HG03025 (cell line): ENCODE measurements around the gene HMGCLL1.

Experiments used
- ATAC-seq: cut with Tn5 transposase; IDR thresholded peaks from one replicate; pipeline ENCODE4 v1.9.1; 2021; ENCODE audit warnings: mild to moderate bottlenecking, moderate library complexity; ENCODE audit not compliant: unreplicated experiment, low FRiP score

Gene HMGCLL1

GRCh38 chr6:55578537-55579363 is at the start of gene HMGCLL1:
Gene HMGCLL1, minus strand, starts transcription at chr6:55579192. Its CDS starts 137 bp downstream, at chr6:55579055.
- ATAC-seq: no peak

DNA sequence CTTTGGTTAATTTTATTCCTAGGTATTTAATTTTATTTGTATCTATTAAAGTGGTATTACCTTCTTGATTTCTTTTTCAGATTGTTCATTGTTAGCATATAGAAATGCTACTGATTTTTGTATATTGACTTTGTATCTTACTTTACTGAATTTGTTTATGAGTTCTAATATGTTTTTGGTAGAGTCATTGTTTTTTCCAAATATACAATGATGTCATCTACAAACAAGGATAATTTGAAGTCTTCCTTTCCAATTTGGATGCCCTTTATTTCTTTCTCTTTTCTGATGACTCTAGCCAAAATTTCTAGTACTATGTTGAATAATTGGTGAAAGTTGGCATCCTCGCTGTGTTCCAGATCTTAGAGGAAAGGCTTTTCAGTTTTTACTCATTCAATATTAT is 43.0 kb upstream of the HMGCLL1 start:
- no peak for ATAC-seq

GRCh38 chr6:55621244-55621643 is 42.3 kb upstream of the HMGCLL1 start:
- ATAC-seq: no peak

GRCh38 chr6:55617272-55617671 is 38.3 kb upstream of the HMGCLL1 start:
- ATAC-seq: no peak

GRCh38 chr6:55604021-55604420 is 25.0 kb upstream of the HMGCLL1 start:
- no peak for ATAC-seq

DNA sequence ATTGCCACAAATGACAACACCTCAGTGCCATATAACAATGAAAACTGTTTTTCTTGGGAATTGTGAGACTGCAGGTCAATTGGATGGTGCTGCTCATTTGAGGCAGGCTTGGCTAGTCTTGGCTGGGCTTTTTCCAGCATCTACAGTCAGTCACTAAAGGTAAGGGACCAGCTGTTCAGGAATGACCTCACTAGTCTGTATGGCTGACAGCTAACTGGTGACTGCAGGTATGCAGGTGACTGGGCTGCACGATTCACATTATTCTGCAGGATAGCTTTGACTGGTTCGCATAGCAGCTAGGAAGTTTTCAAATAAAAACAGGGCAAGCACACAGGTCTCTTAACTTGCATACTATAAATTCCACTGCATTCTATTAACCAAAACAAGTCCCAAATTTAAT is 22.1 kb upstream of the HMGCLL1 start:
- ATAC-seq: no peak

DNA sequence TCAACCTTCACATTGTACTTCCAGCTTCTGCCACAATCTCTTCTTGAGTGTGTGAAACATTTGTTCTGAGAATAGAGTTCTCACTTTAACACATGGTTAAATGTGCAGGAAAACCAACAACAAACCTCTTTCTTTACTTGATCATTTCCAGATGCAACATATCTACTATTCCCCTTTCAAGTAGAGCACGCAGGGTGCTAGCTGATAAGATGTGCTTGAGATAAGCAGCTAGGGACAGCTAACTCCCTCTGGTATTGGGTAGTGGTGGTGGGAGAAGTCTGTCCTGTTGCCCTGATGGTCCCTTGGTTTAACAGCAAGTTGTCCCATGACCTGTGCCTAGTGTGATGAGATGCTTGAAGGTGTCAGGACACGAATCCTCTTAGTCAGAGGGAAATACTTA is 15.4 kb upstream of the HMGCLL1 start:
- ATAC-seq: no peak

- no peak for ATAC-seq
Measured at GRCh38 chr6:55584654-55585354, 5.8 kb upstream of the HMGCLL1 start.

DNA sequence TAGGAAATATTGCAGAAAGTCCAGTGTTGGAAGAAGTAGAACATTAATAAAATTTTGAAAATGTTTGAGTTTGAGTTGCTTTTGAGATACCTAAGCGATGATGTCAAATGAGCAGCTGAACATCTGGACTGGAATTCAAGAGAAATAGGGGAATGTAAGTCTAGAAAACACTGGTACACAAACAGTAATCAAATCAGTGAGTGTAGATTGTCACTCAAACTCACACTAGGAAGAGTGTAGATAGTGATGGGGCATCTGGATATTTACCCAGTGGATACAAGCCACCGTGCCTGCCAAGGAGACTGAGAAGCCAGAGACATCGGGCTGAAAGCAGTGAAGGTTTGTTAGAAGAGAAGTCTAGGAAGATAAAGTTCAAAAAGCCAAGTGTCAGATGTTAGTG is 2.2 kb downstream of the HMGCLL1 start:
- ATAC-seq: no peak

GRCh38 chr6:55574556-55574955 is 4.4 kb downstream of the HMGCLL1 start:
- ATAC-seq: no peak

DNA sequence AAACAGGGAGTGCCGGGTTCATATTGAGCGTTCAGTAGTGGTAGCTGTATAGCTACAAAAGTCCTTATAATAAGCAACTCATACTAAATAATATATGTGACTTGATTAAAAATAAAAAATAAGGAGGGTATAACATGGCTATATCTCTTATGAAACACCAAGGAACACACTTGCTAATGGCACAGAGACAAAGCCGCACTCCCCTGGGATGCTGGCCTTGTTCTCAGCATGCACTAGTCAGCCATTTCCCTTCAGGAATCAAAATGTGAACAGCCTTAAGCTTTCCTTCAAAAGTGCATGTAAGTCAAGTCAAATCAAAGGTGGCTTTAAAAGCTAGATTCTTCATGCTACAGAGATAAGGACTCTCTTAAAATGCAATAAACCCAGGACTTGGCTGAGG is 9.4 kb downstream of the HMGCLL1 start:
- ATAC-seq: no peak

DNA sequence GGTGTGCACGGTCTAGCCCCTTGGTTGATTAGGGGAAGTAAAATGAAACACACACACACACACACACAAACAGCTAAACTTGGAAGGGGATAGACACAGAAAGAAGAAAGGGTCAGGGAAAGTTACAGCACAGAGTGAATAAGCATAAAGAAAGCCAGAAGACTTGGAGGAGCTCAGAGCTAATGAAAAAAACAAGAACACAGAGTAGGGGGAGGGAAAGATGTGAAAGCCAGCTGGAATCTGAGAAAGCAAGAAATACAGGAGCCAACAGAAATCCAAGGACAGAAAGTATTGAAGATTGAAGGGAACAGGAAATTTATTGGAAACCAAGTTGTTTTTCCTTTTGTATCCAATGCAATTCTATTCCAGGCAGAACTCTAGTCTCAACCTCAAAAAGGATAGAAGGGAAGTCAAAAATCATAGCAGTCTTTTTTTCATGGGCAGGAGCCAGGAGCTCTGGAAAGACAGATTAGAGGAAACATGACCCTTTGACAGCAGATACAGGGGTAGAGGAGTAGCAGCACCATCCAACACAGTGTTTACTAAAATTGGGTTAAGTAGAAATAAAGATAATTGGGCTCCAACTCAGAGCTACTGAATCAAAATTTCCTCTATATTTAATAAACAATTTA is 10.1 kb downstream of the HMGCLL1 start:
- ATAC-seq: no peak

DNA sequence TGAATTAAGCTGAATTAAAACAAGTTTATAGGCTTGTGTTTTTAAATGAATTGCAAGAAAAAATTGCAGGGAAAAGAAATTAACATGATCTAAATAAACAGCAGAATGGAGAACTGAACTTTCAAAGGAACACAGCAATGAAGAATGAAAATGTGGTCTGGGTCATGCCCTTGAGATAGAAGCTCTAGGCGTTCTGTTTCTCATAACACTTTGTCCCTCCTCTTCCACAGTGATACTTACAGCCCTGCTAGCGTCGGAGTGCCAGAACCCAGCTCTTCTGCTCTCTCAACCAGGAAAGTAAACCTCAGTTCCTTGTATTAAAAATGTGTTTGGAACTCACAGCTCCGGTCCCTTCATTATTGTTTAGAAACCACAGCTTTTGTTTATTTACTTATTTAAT is 11.4 kb downstream of the HMGCLL1 start:
- no peak for ATAC-seq

- no peak for ATAC-seq
Measured at GRCh38 chr6:55566036-55566710, 12.8 kb downstream of the HMGCLL1 start.

DNA sequence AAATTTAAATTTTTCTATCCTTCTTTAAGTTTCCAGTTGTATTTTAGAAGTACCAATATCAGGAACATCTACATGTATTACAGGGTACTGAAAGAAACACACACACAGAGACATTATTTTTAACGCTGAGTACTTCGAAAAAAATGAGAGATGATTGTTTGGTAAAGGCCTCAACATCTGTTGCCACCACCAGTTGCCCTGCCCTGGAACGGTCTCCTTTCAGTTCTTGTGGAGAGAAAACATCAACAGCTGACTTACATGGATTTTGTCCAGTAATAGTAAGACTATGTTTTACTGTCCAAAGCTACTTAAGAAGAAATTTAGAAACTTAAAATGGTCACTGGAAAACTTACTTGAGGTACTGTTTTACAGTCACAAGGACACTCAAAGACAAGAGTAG is 16.7 kb downstream of the HMGCLL1 start:
- no peak for ATAC-seq

DNA sequence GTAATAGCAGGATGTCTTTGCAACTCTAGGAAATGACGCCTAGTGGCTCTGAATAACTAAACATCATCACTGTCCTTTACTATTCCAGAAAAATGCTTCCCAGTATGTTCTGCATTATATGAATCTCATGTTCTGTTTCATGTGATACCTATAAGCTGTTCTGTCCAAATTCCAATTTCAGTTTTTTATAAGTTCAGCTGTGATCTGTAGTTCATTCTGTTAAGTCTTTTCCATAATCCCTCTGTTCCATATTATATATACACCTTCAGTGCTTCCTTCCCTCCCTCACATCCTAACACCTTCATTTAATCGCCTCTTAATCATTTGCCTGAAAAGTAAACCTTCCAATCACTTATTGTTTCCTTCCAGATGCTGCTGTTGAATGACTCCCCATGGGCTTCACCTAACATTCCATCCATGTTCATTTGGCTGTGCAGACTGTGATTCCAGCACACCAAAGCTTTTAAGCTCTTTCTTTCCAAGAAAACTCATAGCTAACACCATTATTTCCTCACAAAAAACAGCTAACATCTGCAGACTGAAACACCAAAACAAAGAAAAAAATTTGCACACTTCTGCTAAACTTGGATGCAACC is 18.6 kb downstream of the HMGCLL1 start:
- ATAC-seq: no peak

DNA sequence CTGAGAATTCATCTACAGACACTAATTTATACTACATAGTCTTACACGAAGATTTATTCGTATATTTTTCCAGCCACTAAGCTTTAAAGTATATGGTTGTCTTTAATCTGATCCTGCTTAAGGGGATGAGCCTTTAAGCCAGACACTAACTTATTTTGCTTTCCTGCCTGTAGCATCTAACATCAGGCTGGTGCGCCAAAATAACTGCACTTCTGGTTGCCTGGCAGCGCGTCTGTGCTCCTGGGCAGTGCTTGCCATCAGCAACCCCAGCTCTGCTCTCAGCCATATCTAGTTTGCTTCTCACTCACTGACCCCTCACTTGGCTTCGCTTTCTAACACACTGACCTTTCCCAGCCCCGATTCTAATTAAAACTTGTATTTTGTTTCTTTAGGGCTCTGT is 21.8 kb downstream of the HMGCLL1 start:
- no peak for ATAC-seq

- ATAC-seq: no peak
Measured at GRCh38 chr6:55545791-55546190, 33.2 kb downstream of the HMGCLL1 start.

- no peak for ATAC-seq
Measured at GRCh38 chr6:55543633-55544309, 35.2 kb downstream of the HMGCLL1 start.

- no peak for ATAC-seq
Measured at GRCh38 chr6:55541024-55541423, 38.0 kb downstream of the HMGCLL1 start.
